ENCODE results near the gene CDH4. TPM values are rescaled to one million over a fixed set of nuclear protein-coding genes. Genes with fewer than 3 reads are reported as not detected.

The CDH4 gene
- total RNA-seq, 1 donor = 0.18 TPM

- no peak for DNase-seq (ENCODE audit: low read depth)
- no peak for TF ChIP-seq CTCF (IDR thresholded peaks at IDR 0.05; ENCODE audit: insufficient read depth, low read length)
- no peak overlapping the region for H3K4me3 ChIP-seq (ENCODE audit: low read depth, low read length)
Observed at GRCh38 chr20:61490721-61491120, 238.7 kb downstream of the CDH4 start.

- no peak for DNase-seq (ENCODE audit: low read depth)
- no peak overlapping the region for H3K4me3 ChIP-seq (ENCODE audit: low read depth, low read length)
- no peak for TF ChIP-seq CTCF (IDR thresholded peaks at IDR 0.05; ENCODE audit: insufficient read depth, low read length)
Observed at GRCh38 chr20:61492065-61492464, 240.0 kb downstream of the CDH4 start.

- no peak overlapping the region for H3K4me3 ChIP-seq (ENCODE audit: low read depth, low read length)
- no peak for DNase-seq (ENCODE audit: low read depth)
- TF ChIP-seq CTCF (IDR thresholded peaks at IDR 0.05; ENCODE audit: insufficient read depth, low read length) = no peak
Observed at GRCh38 chr20:61493798-61494305, 241.8 kb downstream of the CDH4 start.

GRCh38 chr20:61494763-61495575, 242.9 kb downstream of the CDH4 start:
- H3K4me3 ChIP-seq (ENCODE audit: low read depth, low read length) = no peak overlapping the region
- DNase-seq (ENCODE audit: low read depth) = no peak
- TF ChIP-seq CTCF (IDR thresholded peaks at IDR 0.05; ENCODE audit: insufficient read depth, low read length) = no peak

DNA sequence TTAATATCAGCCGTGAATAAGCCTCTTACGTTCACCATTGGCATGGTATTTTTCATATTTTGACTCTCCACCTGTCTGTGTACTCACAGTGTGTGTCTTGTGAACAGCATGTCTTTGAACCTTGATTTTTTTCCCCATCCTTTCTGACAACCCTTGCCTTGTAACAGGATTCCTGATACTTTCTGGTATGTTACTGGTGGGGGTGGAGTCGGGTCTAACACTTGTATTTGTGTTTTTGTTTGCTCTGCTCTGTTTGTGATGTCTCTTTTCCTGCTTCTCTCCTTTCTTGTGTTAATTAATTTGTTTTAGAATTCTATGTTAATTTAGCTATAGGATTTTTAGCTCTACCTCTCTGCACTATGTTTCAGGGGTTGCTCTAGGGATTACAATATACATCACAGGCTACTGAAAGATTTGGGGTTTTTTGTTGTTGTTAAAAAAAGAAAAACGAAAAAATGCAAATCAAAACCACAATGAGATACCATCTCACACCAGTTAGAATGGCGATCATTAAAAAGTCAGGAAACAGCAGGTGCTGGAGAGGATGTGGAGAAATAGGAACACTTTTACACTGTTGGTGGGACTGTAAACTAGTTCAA, 245.1 kb downstream of the CDH4 start:
- no peak for DNase-seq (ENCODE audit: low read depth)
- TF ChIP-seq CTCF (IDR thresholded peaks at IDR 0.05; ENCODE audit: insufficient read depth, low read length) = no peak
- no peak overlapping the region for H3K4me3 ChIP-seq (ENCODE audit: low read depth, low read length)

- no peak for TF ChIP-seq CTCF (IDR thresholded peaks at IDR 0.05; ENCODE audit: insufficient read depth, low read length)
- DNase-seq (ENCODE audit: low read depth) = no peak
- H3K4me3 ChIP-seq (ENCODE audit: low read depth, low read length) = no peak overlapping the region
Observed at GRCh38 chr20:61499859-61500554, 247.9 kb downstream of the CDH4 start.
